ENCODE measurements around the gene RFC4. TPM values are rescaled to one million over a fixed set of nuclear protein-coding genes. Genes with fewer than 3 reads are reported as not detected.

RFC4 gene
- total RNA-seq, 2 experiments from 2014 or later: 114 to 118 TPM

DNA sequence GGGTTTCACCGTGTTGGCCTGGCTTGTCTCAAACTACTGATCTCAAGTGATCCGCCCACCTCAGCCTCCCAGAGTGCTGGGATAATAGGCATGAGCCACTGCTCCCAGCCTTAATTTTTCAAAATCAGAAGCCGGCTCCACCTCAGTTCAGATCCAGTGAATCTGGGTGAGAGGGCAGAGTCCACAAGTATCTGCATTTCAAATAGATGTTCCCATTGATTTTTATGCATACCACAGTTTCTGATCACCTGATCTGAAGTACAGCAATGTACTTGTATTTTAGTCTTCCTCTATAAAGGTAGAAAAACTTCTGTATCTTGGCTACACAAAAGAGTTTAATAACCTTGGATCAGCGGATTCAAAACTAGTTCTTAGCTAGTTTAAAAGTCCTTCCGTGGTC is 27.1 kb downstream of the RFC4 start:
- H3K4me3 ChIP-seq (ENCODE audit: low read depth, low read length, poor library complexity, severe bottlenecking): no peak overlapping the region
- POLR2A ChIA-PET: interaction anchor here (0.6 to 1.4 kb wide), 2 partner anchors 162 to 189 kb away, joined by 3 to 5 read pairs; no protein-coding TSS in a partner anchor
- DNase-seq (ENCODE audit: low spot score): no peak
- peaks cover 8% of the 10 kb centered on the region for H3K36me3 ChIP-seq (ENCODE audit: insufficient read depth, low read length)
- no peak overlapping the region for H3K27ac ChIP-seq (ENCODE audit: low read depth, low read length, poor library complexity, severe bottlenecking)
- CTCF ChIA-PET (ENCODE audit: unreplicated experiment): no interaction called here
- no peaks in the 10 kb centered on the region for H3K9me3 ChIP-seq (ENCODE audit: low read length)
- H3K9me2 ChIP-seq (ENCODE audit: insufficient read depth, low read length): no peaks in the 10 kb centered on the region
- no peak for TF ChIP-seq EZH2phosphoT487 (IDR thresholded peaks at IDR 0.05; ENCODE audit: borderline replicate concordance, low read depth, low read length)
- TF ChIP-seq, protein P1, sequence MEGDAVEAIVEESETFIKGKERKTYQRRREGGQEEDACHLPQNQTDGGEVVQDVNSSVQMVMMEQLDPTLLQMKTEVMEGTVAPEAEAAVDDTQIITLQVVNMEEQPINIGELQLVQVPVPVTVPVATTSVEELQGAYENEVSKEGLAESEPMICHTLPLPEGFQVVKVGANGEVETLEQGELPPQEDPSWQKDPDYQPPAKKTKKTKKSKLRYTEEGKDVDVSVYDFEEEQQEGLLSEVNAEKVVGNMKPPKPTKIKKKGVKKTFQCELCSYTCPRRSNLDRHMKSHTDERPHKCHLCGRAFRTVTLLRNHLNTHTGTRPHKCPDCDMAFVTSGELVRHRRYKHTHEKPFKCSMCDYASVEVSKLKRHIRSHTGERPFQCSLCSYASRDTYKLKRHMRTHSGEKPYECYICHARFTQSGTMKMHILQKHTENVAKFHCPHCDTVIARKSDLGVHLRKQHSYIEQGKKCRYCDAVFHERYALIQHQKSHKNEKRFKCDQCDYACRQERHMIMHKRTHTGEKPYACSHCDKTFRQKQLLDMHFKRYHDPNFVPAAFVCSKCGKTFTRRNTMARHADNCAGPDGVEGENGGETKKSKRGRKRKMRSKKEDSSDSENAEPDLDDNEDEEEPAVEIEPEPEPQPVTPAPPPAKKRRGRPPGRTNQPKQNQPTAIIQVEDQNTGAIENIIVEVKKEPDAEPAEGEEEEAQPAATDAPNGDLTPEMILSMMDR (conservative IDR thresholded peaks at IDR 0.05; ENCODE audit: low read length): no peak
- H2AFZ ChIP-seq (ENCODE audit: low read length): no peak overlapping the region
- H3K4me2 ChIP-seq (ENCODE audit: low read length): no peak overlapping the region
- H3K4me1 ChIP-seq (ENCODE audit: insufficient read depth, low read length, poor library complexity, severe bottlenecking): peaks cover 15% of the 10 kb centered on the region
- BruUV-seq (replicated peaks): no TSS peak
- H3K79me2 ChIP-seq (ENCODE audit: insufficient read depth, low read depth, low read length): peaks cover 21% of the 10 kb centered on the region
- peaks cover 5% of the 10 kb centered on the region for H4K20me1 ChIP-seq (ENCODE audit: insufficient read depth, low read length)
- intact Hi-C loops (cut with micrococcal nuclease; ENCODE audit: unreplicated experiment): no loop called here

DNA sequence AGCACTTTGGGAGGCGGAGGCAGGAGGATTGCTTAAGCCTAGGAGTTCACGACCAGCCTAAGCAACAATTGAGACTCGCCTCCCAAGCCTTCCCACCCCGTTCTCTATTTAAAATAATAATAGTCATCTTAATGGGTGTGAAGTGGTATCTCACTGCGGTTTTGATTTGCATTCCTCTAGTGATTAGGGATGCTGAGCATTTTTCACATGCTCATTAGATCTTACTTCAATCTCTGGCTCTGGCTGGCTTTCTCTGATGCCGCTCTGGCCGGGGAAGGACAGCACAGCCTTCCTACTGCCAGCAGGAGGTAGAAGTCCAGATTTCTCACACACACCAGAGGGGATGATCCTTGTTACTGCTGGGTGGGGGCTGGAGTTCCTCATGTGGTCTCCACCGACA is 30.3 kb downstream of the RFC4 start:
- intact Hi-C loops (cut with micrococcal nuclease; ENCODE audit: unreplicated experiment): no loop called here
- Histone ChIP-seq H3K4me2 (ENCODE audit: low read length) (no peak overlapping the region), H2AFZ (ENCODE audit: low read length) (no peak overlapping the region), H3K9me3 (ENCODE audit: low read length) (no peaks in the 10 kb centered on the region), H3K79me2 (ENCODE audit: insufficient read depth, low read depth, low read length) (no peaks in the 10 kb centered on the region), H3K9me2 (ENCODE audit: insufficient read depth, low read length) (no peaks in the 10 kb centered on the region), H3K4me3 (ENCODE audit: low read depth, low read length, poor library complexity, severe bottlenecking) (no peak overlapping the region), H3K36me3 (ENCODE audit: insufficient read depth, low read length) (no peaks in the 10 kb centered on the region), H3K4me1 (ENCODE audit: insufficient read depth, low read length, poor library complexity, severe bottlenecking) (peaks cover 30% of the 10 kb centered on the region), H4K20me1 (ENCODE audit: insufficient read depth, low read length) (no peaks in the 10 kb centered on the region), H3K27ac (ENCODE audit: low read depth, low read length, poor library complexity, severe bottlenecking) (no peak overlapping the region)
- no peak for TF ChIP-seq EZH2phosphoT487 (IDR thresholded peaks at IDR 0.05; ENCODE audit: borderline replicate concordance, low read depth, low read length)
- ChIA-PET CTCF (ENCODE audit: unreplicated experiment) (no interaction called here), POLR2A (no interaction called here)
- DNase-seq (ENCODE audit: low spot score): no peak
- no TSS peak for BruUV-seq (replicated peaks)

DNA sequence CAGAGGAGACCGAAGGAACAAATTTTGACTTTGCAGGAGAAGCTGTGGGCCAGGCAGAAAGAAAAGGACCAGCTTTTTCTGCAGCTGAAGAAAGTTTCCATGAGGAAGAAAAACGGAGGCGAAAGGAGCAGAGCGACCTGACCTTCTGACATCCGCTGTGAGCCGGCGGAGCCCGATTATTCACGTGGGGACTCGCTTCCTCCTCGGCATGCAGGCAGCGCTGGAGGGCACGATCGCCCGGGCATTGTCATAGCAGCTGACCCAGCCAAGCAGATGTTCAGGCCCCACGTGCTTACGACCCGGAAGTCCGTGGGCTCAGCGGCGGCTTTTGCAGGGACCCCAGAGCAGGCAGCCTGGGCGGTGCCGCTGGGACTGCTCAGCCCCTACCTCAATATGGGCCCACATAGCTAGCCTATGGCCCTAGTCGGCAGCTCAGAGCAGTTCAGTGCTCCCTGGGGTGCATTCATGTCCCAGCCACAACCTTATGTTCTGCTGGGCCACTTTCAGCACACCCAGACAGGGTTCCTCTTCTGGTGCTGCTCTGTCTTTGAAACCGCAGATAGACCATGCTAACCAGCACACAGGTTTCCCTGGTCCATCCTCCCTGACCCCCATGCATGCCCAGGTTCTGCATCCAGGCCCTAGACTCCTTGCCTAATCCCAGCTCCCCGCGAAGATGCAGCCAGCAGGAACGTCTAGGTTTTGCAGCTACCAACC is 33.4 kb downstream of the RFC4 start:
- DNase-seq (ENCODE audit: low spot score): peak; percentile 91

More for the DNA sequence above, 33.4 kb downstream of the RFC4 start:
- POLR2A ChIA-PET: interaction anchor here (0.5 to 3.4 kb wide), 22 partner anchors 9 to 845 kb away, joined by 3 to 47 read pairs (median 4); partner anchors contain the start of genes DNAJB11, EIF4A2 and KNG1
- no peak for TF ChIP-seq EZH2phosphoT487 (IDR thresholded peaks at IDR 0.05; ENCODE audit: borderline replicate concordance, low read depth, low read length)
- TF ChIP-seq, protein P1 (conservative IDR thresholded peaks at IDR 0.05; ENCODE audit: low read length): no peak
- CTCF ChIA-PET (ENCODE audit: unreplicated experiment): no interaction called here
- Histone ChIP-seq H3K4me3 (ENCODE audit: low read depth, low read length, poor library complexity, severe bottlenecking) (peak overlapping the region; percentile 65), H3K4me1 (ENCODE audit: insufficient read depth, low read length, poor library complexity, severe bottlenecking) (peaks cover 30% of the 10 kb centered on the region), H4K20me1 (ENCODE audit: insufficient read depth, low read length) (no peaks in the 10 kb centered on the region), H2AFZ (ENCODE audit: low read length) (peak overlapping the region; percentile 100), H3K9me2 (ENCODE audit: insufficient read depth, low read length) (no peaks in the 10 kb centered on the region), H3K9me3 (ENCODE audit: low read length) (no peaks in the 10 kb centered on the region), H3K4me2 (ENCODE audit: low read length) (peak overlapping the region; percentile 90), H3K36me3 (ENCODE audit: insufficient read depth, low read length) (no peaks in the 10 kb centered on the region), H3K27ac (ENCODE audit: low read depth, low read length, poor library complexity, severe bottlenecking) (peak overlapping the region; percentile 52), H3K79me2 (ENCODE audit: insufficient read depth, low read depth, low read length) (no peaks in the 10 kb centered on the region)
- intact Hi-C loops (cut with micrococcal nuclease; ENCODE audit: unreplicated experiment): no loop called here
- BruUV-seq (replicated peaks): no TSS peak

Data from OCI-LY7 (cell line).